ENCODE results near the gene SIX1. TPM values are rescaled to one million over a fixed set of nuclear protein-coding genes. Genes with fewer than 3 reads are reported as not detected.

SIX1 gene
- total RNA-seq, 5 donors from 2014 or later (not counting 1 experiment from before 2014, with no cell fraction given): 0.18 TPM; not detected in 4

GRCh38 chr14:60651796-60652673 is 2.8 kb upstream of the SIX1 start:
- Histone ChIP-seq H3K27ac (ENCODE audit: low read length) (no peak overlapping the region), H3K4me3 (ENCODE audit: control insufficient read depth in 1 of 2, extremely low read depth in 1 of 2, low read length in 1 of 2) (peak overlapping the region in 1 of 2 donors; percentile 39), H3K36me3 (ENCODE audit: control insufficient read depth in 2 of 2, extremely low read depth in 1 of 2, insufficient read depth in 1 of 2, low read length in 1 of 2) (no peaks in the 10 kb centered on the region), H3K27me3 (replicated peaks in 1 of 2; ENCODE audit: control insufficient read depth in 2 of 2, extremely low read depth in 1 of 2, insufficient read depth in 2 of 2, low read length in 1 of 2) (peaks cover 14 to 81% of the 10 kb centered on the region in 2 experiments), H3K4me1 (ENCODE audit: control insufficient read depth in 1 of 2, extremely low read depth in 1 of 2, insufficient read depth in 2 of 2, low read length in 2 of 2) (peaks cover 2 to 63% of the 10 kb centered on the region in 2 experiments), H3K9me3 (no peaks in the 10 kb centered on the region)
- WGBS (ENCODE audit: insufficient coverage): 9% methylated on average over 18 of the region's 38 CpGs
- Mint-ChIP-seq H3K27ac (no peak overlapping the region), H3K27me3 (peaks cover 68 to 85% of the 10 kb centered on the region in 2 donors), H3K4me1 (peaks cover 62 to 82% (median 79%) of the 10 kb centered on the region in 3 donors), H3K36me3 (no peaks in the 10 kb centered on the region), H3K4me3 (peak overlapping the region in 1 of 3 donors; percentile 45), H3K9me3 (no peaks in the 10 kb centered on the region)
- DNase-seq (no peak), ATAC-seq (replicated peaks in 1 of 4) (peak in 1 of 4 experiments; percentile 38)
- ChIA-PET CTCF (no interaction called here), POLR2A (no interaction called here)

- H3K27me3 ChIP-seq (replicated peaks in 1 of 2; ENCODE audit: control insufficient read depth in 2 of 2, extremely low read depth in 1 of 2, insufficient read depth in 2 of 2, low read length in 1 of 2): peaks cover 14 to 82% of the 10 kb centered on the region in 2 experiments
- CTCF ChIA-PET: no interaction called here
- no peak overlapping the region for H3K27ac Mint-ChIP-seq
- no peaks in the 10 kb centered on the region for H3K9me3 ChIP-seq
- H3K27me3 Mint-ChIP-seq: peaks cover 72 to 86% of the 10 kb centered on the region in 2 donors
- peak overlapping the region in 1 of 3 donors; percentile 45 for H3K4me3 Mint-ChIP-seq
- peaks cover 0 to 58% of the 10 kb centered on the region in 2 experiments for H3K4me1 ChIP-seq (ENCODE audit: control insufficient read depth in 1 of 2, extremely low read depth in 1 of 2, insufficient read depth in 2 of 2, low read length in 2 of 2)
- POLR2A ChIA-PET: no interaction called here
- H3K9me3 Mint-ChIP-seq: no peaks in the 10 kb centered on the region
- H3K27ac ChIP-seq (ENCODE audit: low read length): no peak overlapping the region
- H3K4me3 ChIP-seq (ENCODE audit: control insufficient read depth in 1 of 2, extremely low read depth in 1 of 2, low read length in 1 of 2): no peak overlapping the region
- no peaks in the 10 kb centered on the region for H3K36me3 ChIP-seq (ENCODE audit: control insufficient read depth in 2 of 2, extremely low read depth in 1 of 2, insufficient read depth in 1 of 2, low read length in 1 of 2)
- H3K36me3 Mint-ChIP-seq: no peaks in the 10 kb centered on the region
- no peak for ATAC-seq (replicated peaks in 1 of 4)
- H3K4me1 Mint-ChIP-seq: peaks cover 68 to 80% (median 79%) of the 10 kb centered on the region in 3 donors
- DNase-seq: no peak
- WGBS (ENCODE audit: insufficient coverage): 0% methylated on average over 1 of the region's 5 CpGs
Measured at GRCh38 chr14:60651086-60651795, 2.0 kb upstream of the SIX1 start.

DNA sequence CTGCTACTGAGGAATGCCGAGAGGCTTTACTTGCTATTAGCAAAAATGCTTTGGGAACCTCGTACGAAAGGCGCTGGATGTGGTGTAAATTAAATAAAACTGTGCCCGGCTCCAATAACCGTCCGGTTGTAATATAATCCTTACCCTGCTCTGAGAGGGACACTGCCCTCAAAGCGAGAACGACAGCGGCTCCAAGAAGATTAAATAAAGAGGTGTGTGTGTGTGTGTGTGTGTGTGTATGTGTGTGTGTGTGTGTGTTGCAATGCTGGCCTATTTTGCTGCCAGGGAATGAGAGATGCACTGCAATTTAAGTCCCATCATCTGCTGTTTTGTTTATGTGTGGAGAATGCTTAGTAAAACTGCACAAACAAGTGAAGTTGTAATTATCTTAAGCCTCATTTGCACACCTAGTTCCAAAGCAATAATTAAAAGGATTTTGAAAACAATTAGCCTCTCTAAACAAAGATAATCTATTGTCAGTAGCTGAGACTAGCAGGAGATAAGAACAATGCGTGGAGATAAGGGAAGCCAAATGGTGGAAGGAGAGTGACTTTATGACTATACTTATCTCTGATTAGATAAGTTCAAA is 1.2 kb upstream of the SIX1 start:
- H3K27ac ChIP-seq (ENCODE audit: low read length): no peak overlapping the region
- ChIA-PET CTCF (interaction anchor here in 1 of 2 donors (0.6 kb wide), 1 partner anchor 1860 kb away, joined by 11 read pairs; no protein-coding TSS in a partner anchor), POLR2A (no interaction called here)
- DNase-seq: no peak
- no peaks in the 10 kb centered on the region for H3K9me3 ChIP-seq
- no peaks in the 10 kb centered on the region for H3K9me3 Mint-ChIP-seq
- no peak overlapping the region for H3K27ac Mint-ChIP-seq
- H3K4me3 ChIP-seq (ENCODE audit: control insufficient read depth in 1 of 2, extremely low read depth in 1 of 2, low read length in 1 of 2): no peak overlapping the region
- no peaks in the 10 kb centered on the region for H3K36me3 ChIP-seq (ENCODE audit: control insufficient read depth in 2 of 2, extremely low read depth in 1 of 2, insufficient read depth in 1 of 2, low read length in 1 of 2)
- no peaks in the 10 kb centered on the region for H3K36me3 Mint-ChIP-seq
- WGBS (ENCODE audit: insufficient coverage): 13% methylated on average over 3 of the region's 11 CpGs
- no peak for ATAC-seq (replicated peaks in 1 of 4)
- H3K4me1 Mint-ChIP-seq: peaks cover 66 to 76% (median 74%) of the 10 kb centered on the region in 3 donors
- H3K4me3 Mint-ChIP-seq: peak overlapping the region in 1 of 3 donors; percentile 67
- peaks cover 71 to 86% of the 10 kb centered on the region in 2 donors for H3K27me3 Mint-ChIP-seq
- H3K4me1 ChIP-seq (ENCODE audit: control insufficient read depth in 1 of 2, extremely low read depth in 1 of 2, insufficient read depth in 2 of 2, low read length in 2 of 2): peaks cover 0 to 52% of the 10 kb centered on the region in 2 experiments
- peaks cover 14 to 80% of the 10 kb centered on the region in 2 experiments for H3K27me3 ChIP-seq (replicated peaks in 1 of 2; ENCODE audit: control insufficient read depth in 2 of 2, extremely low read depth in 1 of 2, insufficient read depth in 2 of 2, low read length in 1 of 2)

GRCh38 chr14:60649875-60650372 is 647 bp upstream of the SIX1 start:
- H3K4me3 ChIP-seq (ENCODE audit: control insufficient read depth in 1 of 2, extremely low read depth in 1 of 2, low read length in 1 of 2): no peak overlapping the region
- peaks cover 14 to 75% of the 10 kb centered on the region in 2 experiments for H3K27me3 ChIP-seq (replicated peaks in 1 of 2; ENCODE audit: control insufficient read depth in 2 of 2, extremely low read depth in 1 of 2, insufficient read depth in 2 of 2, low read length in 1 of 2)
- WGBS (ENCODE audit: insufficient coverage): 3% methylated on average over 8 of the region's 15 CpGs
- Mint-ChIP-seq H3K4me3 (peak overlapping the region in 2 of 3 donors; percentile 34 to 67), H3K27ac (no peak overlapping the region), H3K27me3 (peaks cover 70 to 84% of the 10 kb centered on the region in 2 donors), H3K36me3 (no peaks in the 10 kb centered on the region), H3K4me1 (peaks cover 61 to 71% (median 69%) of the 10 kb centered on the region in 3 donors), H3K9me3 (no peaks in the 10 kb centered on the region)
- no peak overlapping the region for H3K27ac ChIP-seq (ENCODE audit: low read length)
- POLR2A ChIA-PET: no interaction called here
- no peaks in the 10 kb centered on the region for H3K36me3 ChIP-seq (ENCODE audit: control insufficient read depth in 2 of 2, extremely low read depth in 1 of 2, insufficient read depth in 1 of 2, low read length in 1 of 2)
- H3K9me3 ChIP-seq: no peaks in the 10 kb centered on the region
- ATAC-seq (replicated peaks in 1 of 4) (no peak), DNase-seq (no peak)
- CTCF ChIA-PET: interaction anchor here in 1 of 2 donors (0.6 kb wide), 1 partner anchor 1860 kb away, joined by 11 read pairs; no protein-coding TSS in a partner anchor
- H3K4me1 ChIP-seq (ENCODE audit: control insufficient read depth in 1 of 2, extremely low read depth in 1 of 2, insufficient read depth in 2 of 2, low read length in 2 of 2): peaks cover 0 to 47% of the 10 kb centered on the region in 2 experiments

DNA sequence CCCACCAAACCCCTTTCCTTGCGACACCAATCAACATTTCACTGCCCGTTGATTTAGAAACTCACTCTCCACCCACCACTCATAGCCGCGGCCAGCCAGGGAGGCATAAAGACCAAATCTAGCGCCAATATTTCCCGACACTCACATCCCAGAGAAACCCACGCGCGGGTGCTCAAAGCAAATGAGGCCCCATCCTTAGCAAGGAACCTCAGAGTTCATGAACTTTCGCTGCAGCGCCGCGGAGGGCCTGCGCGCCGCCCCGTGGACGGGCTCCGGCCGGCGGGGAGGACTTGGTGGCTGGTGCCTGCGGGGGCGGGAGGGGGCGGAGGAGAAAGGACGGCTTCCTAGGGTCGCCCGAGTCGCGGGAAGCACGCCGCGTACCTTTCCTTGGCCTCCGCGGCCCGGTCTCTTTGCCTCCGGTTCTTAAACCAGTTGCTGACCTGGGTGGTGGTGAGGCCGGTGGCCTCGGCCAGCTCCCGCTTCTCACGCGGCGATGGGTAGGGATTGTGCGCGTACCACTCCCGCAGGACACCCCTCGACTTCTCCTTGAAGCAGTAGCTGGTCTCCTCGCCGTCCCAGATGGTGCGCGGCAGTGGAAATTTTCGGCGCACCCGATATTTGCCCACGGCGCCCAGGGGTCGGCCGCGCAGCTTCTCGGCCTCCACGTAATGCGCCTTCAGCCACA is 886 bp downstream of the SIX1 start:
- ATAC-seq (replicated peaks in 1 of 4) (no peak), DNase-seq (no peak)
- no peaks in the 10 kb centered on the region for H3K9me3 Mint-ChIP-seq
- ChIA-PET POLR2A (no interaction called here), CTCF (no interaction called here)
- no peaks in the 10 kb centered on the region for H3K36me3 Mint-ChIP-seq
- H3K36me3 ChIP-seq (ENCODE audit: control insufficient read depth in 2 of 2, extremely low read depth in 1 of 2, insufficient read depth in 1 of 2, low read length in 1 of 2): no peaks in the 10 kb centered on the region
- H3K27ac Mint-ChIP-seq: no peak overlapping the region
- H3K27me3 Mint-ChIP-seq: peaks cover 71 to 84% of the 10 kb centered on the region in 2 donors
- no peak overlapping the region for H3K4me3 ChIP-seq (ENCODE audit: control insufficient read depth in 1 of 2, extremely low read depth in 1 of 2, low read length in 1 of 2)
- peak overlapping the region; percentile 13 to 55 (median 25) for H3K4me3 Mint-ChIP-seq
- H3K4me1 ChIP-seq (ENCODE audit: control insufficient read depth in 1 of 2, extremely low read depth in 1 of 2, insufficient read depth in 2 of 2, low read length in 2 of 2): peaks cover 0 to 50% of the 10 kb centered on the region in 2 experiments
- peaks cover 48 to 61% (median 56%) of the 10 kb centered on the region in 3 donors for H3K4me1 Mint-ChIP-seq
- H3K9me3 ChIP-seq: no peaks in the 10 kb centered on the region
- peaks cover 15 to 76% of the 10 kb centered on the region in 2 experiments for H3K27me3 ChIP-seq (replicated peaks in 1 of 2; ENCODE audit: control insufficient read depth in 2 of 2, extremely low read depth in 1 of 2, insufficient read depth in 2 of 2, low read length in 1 of 2)
- 7% methylated on average over 60 of the region's 61 CpGs for WGBS (ENCODE audit: insufficient coverage)
- no peak overlapping the region for H3K27ac ChIP-seq (ENCODE audit: low read length)
